Suprapubic skin (tissue), 4 donors: Measurements from ENCODE around the gene ZNF296.

Experiments used
- CTCF ChIP-seq, 2 donors: fragments of 200-600 bp in 1 of 2; fragments of 450-650 bp in 1 of 2; sonication (generic) in 1 of 2; IDR thresholded peaks; one replicate each; pipeline ENCODE4 v1.5.1; 2016 to 2019; ENCODE audit warnings: antibody characterized with exemption in 2 of 2, mild to moderate bottlenecking in 1 of 2, moderate library complexity in 1 of 2
- POLR2A ChIP-seq, 2 donors: fragments of 450-650 bp; IDR thresholded peaks; one replicate each; pipeline ENCODE4 v1.6.1; 2017; ENCODE audit warnings: antibody characterized with exemption in 2 of 2, mild to moderate bottlenecking in 2 of 2, moderate library complexity in 2 of 2
- POLR2AphosphoS5 ChIP-seq, 3 donors: sonication (generic); formaldehyde crosslinking; IDR thresholded peaks; one replicate each; pipeline ENCODE4 v1.6.1; 2017; ENCODE audit warnings: antibody characterized with exemption in 3 of 3

GRCh38 chr19:45082170-45082569 is 5.9 kb upstream of the ZNF296 start:
- TF ChIP-seq CTCF (IDR thresholded peaks at IDR 0.05) (no peak), POLR2A (IDR thresholded peaks at IDR 0.05) (no peak), POLR2AphosphoS5 (IDR thresholded peaks at IDR 0.05) (no peak)
